HEK293 (cell line): ENCODE measurements around the gene PEX14.

Source experiments
- CTCF ChIP-seq: fragments of 450-650 bp; formaldehyde crosslinking; IDR thresholded peaks from 2 replicates; pipeline ENCODE4 v1.5.1; 2016; ENCODE audit warnings: missing biosample characterization, missing genetic modification characterization
- SETDB1 ChIP-seq: IDR thresholded peaks from one replicate; pipeline ENCODE4 v1.6.1; 2017; ENCODE audit warnings: mild to moderate bottlenecking, low read length, moderate library complexity, mixed read lengths; ENCODE audit not compliant: insufficient read length
- SP7 ChIP-seq: fragments of 450-650 bp; formaldehyde crosslinking; IDR thresholded peaks from 2 replicates; pipeline ENCODE4 v1.5.1; 2016; ENCODE audit warnings: missing biosample characterization, missing genetic modification characterization
- YY1 ChIP-seq: fragments of 450-650 bp; formaldehyde crosslinking; IDR thresholded peaks from 2 replicates; pipeline ENCODE4 v1.5.1; 2018; ENCODE audit warnings: missing biosample characterization, missing genetic modification characterization
- ZNF514 ChIP-seq: fragments of 450-650 bp; formaldehyde crosslinking; IDR thresholded peaks from 2 replicates; pipeline ENCODE4 v1.5.1; 2016; ENCODE audit warnings: missing biosample characterization, missing genetic modification characterization
- ZNF621 ChIP-seq: fragments of 450-650 bp; formaldehyde crosslinking; IDR thresholded peaks from 2 replicates; pipeline ENCODE4 v1.5.1; 2017; ENCODE audit warnings: missing biosample characterization, missing genetic modification characterization
- ZNF660 ChIP-seq: fragments of 450-650 bp; IDR thresholded peaks from 2 replicates; pipeline ENCODE4 v1.5.1; 2018; ENCODE audit warnings: missing biosample characterization, mild to moderate bottlenecking, missing genetic modification characterization
- ZNF776 ChIP-seq: fragments of 450-650 bp; formaldehyde crosslinking; IDR thresholded peaks from 2 replicates; pipeline ENCODE4 v1.5.0; 2017; ENCODE audit warnings: missing biosample characterization, missing genetic modification characterization, borderline replicate concordance

DNA sequence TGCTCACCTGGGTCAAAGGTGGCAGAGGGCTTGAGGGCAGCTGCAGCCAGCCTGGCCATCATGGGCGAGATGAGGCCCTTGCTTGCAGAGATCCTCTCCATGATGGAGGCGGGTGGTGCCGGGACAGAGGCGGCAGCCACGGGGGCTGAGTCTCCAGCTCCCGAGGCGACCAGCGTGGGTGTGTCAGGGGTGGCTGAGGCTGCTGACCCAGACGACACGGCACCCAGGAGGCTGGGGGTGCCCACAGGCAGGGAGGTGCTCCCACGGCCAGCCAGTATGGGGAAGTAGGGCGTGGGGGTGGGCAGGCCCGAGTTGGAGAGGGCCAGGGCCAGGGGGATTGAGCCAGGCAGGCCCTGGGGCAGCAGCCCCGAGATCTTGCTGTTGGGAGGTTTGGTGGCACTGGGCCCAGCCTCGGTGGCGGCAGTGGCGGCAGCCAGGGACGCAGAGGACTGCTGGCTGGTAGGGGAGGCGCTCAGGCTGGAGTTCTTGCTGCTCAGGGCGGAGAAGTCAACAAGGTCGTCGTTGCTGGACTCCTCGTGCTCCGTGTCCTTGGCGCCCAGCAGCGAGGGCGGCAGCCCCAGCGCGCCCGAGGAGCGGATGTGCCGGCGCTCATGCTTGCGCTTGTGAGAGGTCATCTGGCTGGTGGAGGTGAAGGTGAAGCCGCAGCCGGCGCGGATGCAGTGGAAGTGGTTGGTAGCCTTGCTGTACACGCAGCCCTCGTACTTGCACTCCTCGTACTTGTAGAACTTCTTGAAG, 178.8 kb downstream of the PEX14 start:
- TF ChIP-seq ZNF776 (tag by site-specific recombination): no peak
- TF ChIP-seq ZNF514 (tag by site-specific recombination): no peak
- TF ChIP-seq SETDB1: no peak
- no peak for TF ChIP-seq YY1
- TF ChIP-seq ZNF660 (tag by site-specific recombination): no peak
- TF ChIP-seq ZNF621 (tag by site-specific recombination): no peak
- TF ChIP-seq SP7 (tag by site-specific recombination): no peak
- no peak for TF ChIP-seq CTCF (tag by site-specific recombination)
